ENCODE data around the gene C15orf39. TPM values are rescaled to one million over a fixed set of nuclear protein-coding genes. Genes with fewer than 3 reads are reported as not detected.

Gene C15orf39
- total and polyA plus RNA-seq, 2 experiments from 2014 or later: 13.4 to 54.1 TPM

DNA sequence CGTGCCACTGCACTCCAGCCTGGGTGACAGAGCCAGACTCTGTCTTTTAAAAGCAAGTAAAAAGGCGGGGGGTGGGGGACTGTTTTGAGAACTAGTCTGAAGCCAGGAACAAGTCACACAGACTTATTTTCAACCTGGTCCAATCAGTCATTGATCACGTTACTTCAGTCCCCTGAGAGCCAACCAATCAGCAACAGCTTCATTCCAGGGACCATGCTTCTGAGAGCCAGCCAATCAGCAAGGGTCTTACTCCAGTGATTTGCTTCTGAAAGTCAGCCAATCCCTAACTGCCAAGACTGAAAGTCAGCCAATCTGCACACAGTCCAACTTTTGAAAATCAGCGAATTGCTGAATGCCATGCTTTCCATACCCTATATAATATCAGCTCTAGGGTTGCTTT lies 48.6 kb upstream of the C15orf39 start:
- no peak overlapping the region for H3K27ac Mint-ChIP-seq
- no peaks in the 10 kb centered on the region for H3F3A ChIP-seq (replicated peaks; ENCODE audit: low read depth)
- H3K27me3 Mint-ChIP-seq (ENCODE audit: insufficient read depth, low read depth, poor library complexity): peaks cover 10% of the 10 kb centered on the region
- ATAC-seq (no peak), DNase-seq (ENCODE audit: low spot score) (peak; percentile 23)
- H4K20me1 ChIP-seq (replicated peaks; ENCODE audit: insufficient read depth): no peaks in the 10 kb centered on the region
- H3K9me3 Mint-ChIP-seq: peaks cover 18% of the 10 kb centered on the region; the same call in 2 of the 3 replicates
- H2AFZ ChIP-seq: no peak overlapping the region
- H3K36me3 ChIP-seq (ENCODE audit: insufficient read depth): no peaks in the 10 kb centered on the region
- no peak overlapping the region for H3K4me3 Mint-ChIP-seq
- no peak overlapping the region for H3K4me2 ChIP-seq
- no peaks in the 10 kb centered on the region for H3K4me1 ChIP-seq (ENCODE audit: insufficient read depth)
- peaks cover 8% of the 10 kb centered on the region; the same call in 2 of the 3 replicates for H3K36me3 Mint-ChIP-seq (ENCODE audit: low read depth)
- H3K9me2 ChIP-seq (ENCODE audit: insufficient read depth): no peaks in the 10 kb centered on the region
- H3K4me3 ChIP-seq: no peak overlapping the region
- peaks cover 6% of the 10 kb centered on the region; the same call in 2 of the 3 replicates for H3K4me1 Mint-ChIP-seq
- no peaks in the 10 kb centered on the region for H3K27me3 ChIP-seq (ENCODE audit: insufficient read depth)
- no peaks in the 10 kb centered on the region for H3K79me2 ChIP-seq (replicated peaks; ENCODE audit: insufficient read depth)
- TF ChIP-seq CREB1 (CRISPR knock-in tag; IDR thresholded peaks at IDR 0.05; ENCODE audit: low read depth) (no peak), ZNF331 (CRISPR knock-in tag; IDR thresholded peaks at IDR 0.05; ENCODE audit: low read depth) (no peak), EZH2phosphoT487 (IDR thresholded peaks at IDR 0.05; ENCODE audit: unreplicated experiment) (no peak), STAT1 (IDR thresholded peaks at IDR 0.05; ENCODE audit: unreplicated experiment) (no peak), ZNF462 (CRISPR knock-in tag; IDR thresholded peaks at IDR 0.05) (no peak)
- H3K27ac ChIP-seq (ENCODE audit: low read depth): no peak overlapping the region

Data from GM23338 (cell line).